ENCODE measurements around the gene ALB.

GRCh38 chr4:73448448-73449203 is 44.5 kb downstream of the ALB start:
- TF ChIP-seq POLR2A (IDR thresholded peaks at IDR 0.05; ENCODE audit: low read length) (no peak), GATA1 (IDR thresholded peaks at IDR 0.05; ENCODE audit: low read depth, low read length) (no peak)
